IgD-negative memory B cell (primary cell): ENCODE measurements around the gene TCF4. TPM values are rescaled to one million over a fixed set of nuclear protein-coding genes. Genes with fewer than 3 reads are reported as not detected.

Source experiments
- H3K27ac Mint-ChIP-seq, 3 donors: one replicate each; pipeline ENCODE4 v1.8.0; 2020 to 2022; ENCODE audit warnings: mild to moderate bottlenecking in 3 of 3, mixed read lengths in 3 of 3, moderate library complexity in 1 of 3
- H3K27me3 Mint-ChIP-seq: one replicate; pipeline ENCODE4 v1.8.0; 2021; ENCODE audit warnings: mixed read lengths
- H3K36me3 Mint-ChIP-seq: one replicate; pipeline ENCODE4 v1.8.0; 2020; ENCODE audit warnings: mild to moderate bottlenecking, mixed read lengths
- H3K4me1 Mint-ChIP-seq, 3 donors: one replicate each; pipeline ENCODE4 v1.8.0; 2020 to 2022; ENCODE audit warnings: mixed read lengths in 3 of 3, mild to moderate bottlenecking in 1 of 3
- H3K4me3 Mint-ChIP-seq, 4 donors: one replicate each; pipeline ENCODE4 v1.8.0; 2020 to 2022; ENCODE audit warnings: mild to moderate bottlenecking in 4 of 4, mixed read lengths in 4 of 4, moderate library complexity in 3 of 4
- H3K9me3 Mint-ChIP-seq, 3 donors: one replicate each; pipeline ENCODE4 v1.8.0; 2020 to 2021; ENCODE audit warnings: mixed read lengths in 3 of 3, mild to moderate bottlenecking in 1 of 3
- polyA plus RNA-seq: library from polyadenylated mRNA; unstranded; fragments of 300-500 nt; fragmentation: Illumina TruSeq; gene quantifications from one replicate; pipeline ENCODE4 v1.2.3, GENCODE V29; 2021

Gene TCF4
- polyA plus RNA-seq, 1 donor from 2014 or later = 256 TPM

- peaks cover 9% of the 10 kb centered on the region for H3K27me3 Mint-ChIP-seq
- H3K4me1 Mint-ChIP-seq = peaks cover 0 to 9% (median 3%) of the 10 kb centered on the region in 3 donors
- H3K4me3 Mint-ChIP-seq = no peak overlapping the region
- H3K36me3 Mint-ChIP-seq = no peaks in the 10 kb centered on the region
- no peaks in the 10 kb centered on the region for H3K9me3 Mint-ChIP-seq
- H3K27ac Mint-ChIP-seq = no peak overlapping the region
These were observed 5.9 kb upstream of the TCF4 start for GRCh38 chr18:55593888-55594287.

GRCh38 chr18:55592572-55592971 is 4.6 kb upstream of the TCF4 start:
- peaks cover 0 to 4% (median 3%) of the 10 kb centered on the region in 3 donors for H3K9me3 Mint-ChIP-seq
- H3K27ac Mint-ChIP-seq = no peak overlapping the region
- peak overlapping the region in 1 of 4 donors; percentile 48 for H3K4me3 Mint-ChIP-seq
- peaks cover 17% of the 10 kb centered on the region for H3K27me3 Mint-ChIP-seq
- peaks cover 5 to 17% (median 8%) of the 10 kb centered on the region in 3 donors for H3K4me1 Mint-ChIP-seq
- no peaks in the 10 kb centered on the region for H3K36me3 Mint-ChIP-seq

DNA sequence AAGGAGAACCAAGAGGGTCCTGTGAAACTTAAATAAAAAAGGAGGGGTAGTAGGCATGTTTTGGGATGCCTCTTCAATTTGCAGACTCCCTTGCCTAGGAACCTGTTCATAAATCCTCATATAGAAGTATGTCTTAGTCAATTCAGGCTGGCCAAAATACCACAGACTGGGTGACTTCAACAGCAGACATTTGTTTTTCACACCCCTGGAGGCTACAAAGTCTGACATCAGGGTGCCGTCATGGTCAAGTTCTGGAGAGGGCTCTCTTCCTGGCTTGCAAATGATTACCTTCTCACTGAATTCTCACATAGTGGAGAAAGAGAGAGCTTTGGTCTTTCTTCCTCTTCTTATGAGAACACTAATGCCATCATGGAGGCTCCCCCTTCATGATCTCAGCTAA is 4.1 kb upstream of the TCF4 start:
- Mint-ChIP-seq H3K27me3 (peaks cover 17% of the 10 kb centered on the region), H3K36me3 (no peaks in the 10 kb centered on the region), H3K4me3 (peak overlapping the region in 1 of 4 donors; percentile 48), H3K9me3 (peaks cover 0 to 6% (median 3%) of the 10 kb centered on the region in 3 donors), H3K4me1 (peaks cover 6 to 20% (median 11%) of the 10 kb centered on the region in 3 donors), H3K27ac (no peak overlapping the region)

DNA sequence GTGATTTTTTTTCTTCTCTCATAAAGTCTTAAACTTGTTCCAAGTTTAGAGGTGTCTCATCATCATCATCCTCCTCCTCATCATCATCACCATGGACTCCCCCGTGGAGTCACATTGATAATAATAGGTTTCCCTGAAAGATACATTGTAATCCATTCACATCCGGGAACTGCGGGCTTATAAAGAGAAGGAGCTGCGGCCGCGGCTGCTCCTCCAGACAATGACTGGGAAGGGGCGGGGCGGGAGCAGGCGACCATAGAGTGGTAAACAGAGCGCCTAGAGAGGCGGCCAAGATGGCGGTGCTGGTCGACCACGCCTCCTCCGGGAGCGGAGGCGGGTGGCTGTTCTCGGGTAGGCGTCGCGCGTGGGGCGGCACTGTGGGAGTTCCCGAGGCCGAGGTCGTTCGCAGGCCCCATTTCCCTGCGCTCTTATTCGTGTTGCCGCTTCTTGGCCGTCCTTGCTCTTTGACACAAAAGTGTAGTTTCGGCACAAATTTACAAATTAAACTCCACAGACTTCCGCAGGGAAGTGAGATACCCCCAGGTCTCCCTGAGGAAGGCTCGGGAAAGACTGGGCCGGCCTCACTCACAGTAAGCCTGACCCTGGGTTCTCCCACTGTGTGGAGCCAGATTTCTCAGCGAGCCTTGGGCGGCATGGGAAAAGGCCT is 1.8 kb upstream of the TCF4 start:
- Mint-ChIP-seq H3K27me3 (peaks cover 31% of the 10 kb centered on the region), H3K4me3 (peak overlapping the region; percentile 83 to 95 (median 92)), H3K27ac (peak overlapping the region; percentile 71 to 84 (median 79)), H3K4me1 (peaks cover 14 to 37% (median 22%) of the 10 kb centered on the region in 3 donors), H3K36me3 (no peaks in the 10 kb centered on the region), H3K9me3 (peaks cover 0 to 9% (median 3%) of the 10 kb centered on the region in 3 donors)

GRCh38 chr18:55588870-55589595 is 1.0 kb upstream of the TCF4 start:
- Mint-ChIP-seq H3K9me3 (peaks cover 0 to 9% (median 3%) of the 10 kb centered on the region in 3 donors), H3K4me1 (peaks cover 14 to 37% (median 22%) of the 10 kb centered on the region in 3 donors), H3K27me3 (peaks cover 31% of the 10 kb centered on the region), H3K27ac (peak overlapping the region; percentile 82 to 99 (median 84)), H3K36me3 (no peaks in the 10 kb centered on the region), H3K4me3 (peak overlapping the region; percentile 83 to 95 (median 92))

- H3K36me3 Mint-ChIP-seq = no peaks in the 10 kb centered on the region
- peaks cover 32% of the 10 kb centered on the region for H3K27me3 Mint-ChIP-seq
- H3K27ac Mint-ChIP-seq = peak overlapping the region; percentile 71 to 95 (median 86)
- H3K4me3 Mint-ChIP-seq = peak overlapping the region; percentile 85 to 95 (median 94)
- peaks cover 0 to 9% (median 3%) of the 10 kb centered on the region in 3 donors for H3K9me3 Mint-ChIP-seq
- H3K4me1 Mint-ChIP-seq = peaks cover 14 to 37% (median 22%) of the 10 kb centered on the region in 3 donors
These were observed 428 bp downstream of the TCF4 start for GRCh38 chr18:55587418-55588110.

- peaks cover 33% of the 10 kb centered on the region for H3K27me3 Mint-ChIP-seq
- peaks cover 14 to 37% (median 22%) of the 10 kb centered on the region in 3 donors for H3K4me1 Mint-ChIP-seq
- peak overlapping the region in 2 of 3 donors; percentile 86 to 95 for H3K27ac Mint-ChIP-seq
- H3K36me3 Mint-ChIP-seq = no peaks in the 10 kb centered on the region
- peaks cover 0 to 9% (median 3%) of the 10 kb centered on the region in 3 donors for H3K9me3 Mint-ChIP-seq
- H3K4me3 Mint-ChIP-seq = peak overlapping the region; percentile 50 to 95 (median 72)
These were observed 2.0 kb downstream of the TCF4 start for GRCh38 chr18:55585920-55586561.

- Mint-ChIP-seq H3K27ac (peak overlapping the region in 2 of 3 donors; percentile 86 to 95), H3K9me3 (peaks cover 0 to 9% (median 3%) of the 10 kb centered on the region in 3 donors), H3K27me3 (peaks cover 32% of the 10 kb centered on the region), H3K36me3 (no peaks in the 10 kb centered on the region), H3K4me3 (peak overlapping the region in 3 of 4 donors; percentile 50 to 95 (median 67)), H3K4me1 (peaks cover 14 to 37% (median 22%) of the 10 kb centered on the region in 3 donors)
These were observed 2.7 kb downstream of the TCF4 start for GRCh38 chr18:55585065-55585919.

- Mint-ChIP-seq H3K27me3 (peaks cover 30% of the 10 kb centered on the region), H3K4me1 (peaks cover 11 to 31% (median 22%) of the 10 kb centered on the region in 3 donors), H3K4me3 (no peak overlapping the region), H3K27ac (no peak overlapping the region), H3K36me3 (no peaks in the 10 kb centered on the region), H3K9me3 (peaks cover 0 to 9% (median 3%) of the 10 kb centered on the region in 3 donors)
These were observed 3.8 kb downstream of the TCF4 start for GRCh38 chr18:55584201-55584600.

DNA sequence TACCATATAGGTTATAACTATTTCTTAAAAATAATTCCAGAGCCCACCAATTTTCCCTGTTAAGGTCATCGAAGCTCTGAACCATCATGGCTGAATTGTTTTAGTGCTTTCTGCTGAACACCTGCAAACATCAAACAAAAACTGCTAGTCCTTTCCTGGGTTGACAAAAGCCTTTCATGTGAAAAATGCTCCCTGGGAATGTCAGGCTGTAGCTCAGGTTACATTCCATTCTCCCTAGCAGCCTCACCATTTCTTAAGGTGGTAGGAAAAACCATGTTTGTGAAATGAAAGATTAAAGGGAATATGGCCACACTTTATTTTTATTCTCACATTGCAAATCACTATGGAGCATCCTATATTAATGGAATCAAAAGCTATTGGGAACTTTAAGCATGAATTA is 5.7 kb downstream of the TCF4 start:
- peaks cover 0 to 5% (median 0%) of the 10 kb centered on the region in 3 donors for H3K9me3 Mint-ChIP-seq
- no peak overlapping the region for H3K4me3 Mint-ChIP-seq
- peaks cover 20% of the 10 kb centered on the region for H3K27me3 Mint-ChIP-seq
- no peaks in the 10 kb centered on the region for H3K36me3 Mint-ChIP-seq
- H3K27ac Mint-ChIP-seq = no peak overlapping the region
- peaks cover 4 to 19% (median 17%) of the 10 kb centered on the region in 3 donors for H3K4me1 Mint-ChIP-seq

GRCh38 chr18:55579501-55580270 is 8.3 kb downstream of the TCF4 start:
- Mint-ChIP-seq H3K36me3 (no peaks in the 10 kb centered on the region), H3K27ac (no peak overlapping the region), H3K27me3 (peaks cover 3% of the 10 kb centered on the region), H3K9me3 (no peaks in the 10 kb centered on the region), H3K4me3 (no peak overlapping the region), H3K4me1 (no peaks in the 10 kb centered on the region)

GRCh38 chr18:55577812-55578539 is 10.0 kb downstream of the TCF4 start:
- no peaks in the 10 kb centered on the region for H3K36me3 Mint-ChIP-seq
- no peak overlapping the region for H3K27ac Mint-ChIP-seq
- no peaks in the 10 kb centered on the region for H3K4me1 Mint-ChIP-seq
- H3K9me3 Mint-ChIP-seq = peaks cover 0 to 2% (median 0%) of the 10 kb centered on the region in 3 donors
- H3K4me3 Mint-ChIP-seq = no peak overlapping the region
- H3K27me3 Mint-ChIP-seq = peaks cover 3% of the 10 kb centered on the region
